PC-3 (cell line): ENCODE data around the gene TRPM2. TPM values are rescaled to one million over a fixed set of nuclear protein-coding genes. Genes with fewer than 3 reads are reported as not detected.

Source experiments
- ATAC-seq: fragments of 200-7000 bp; cut with Tn5 transposase; 2 replicates; pipeline ENCODE4 v1.9.1; 2020; ENCODE audit warnings: mild to moderate bottlenecking, moderate library complexity
- BruUV-seq: library from RNA; stranded (reverse); fragments of 400-500 nt; replicated peaks from 2 replicates; lab custom pipeline; 2021; lab: Mats Ljungman, UMichigan
- CTCF ChIA-PET: fragments of 300-600 bp; sonication (Branson Sonifier 250); formaldehyde crosslinking; loops from one replicate; lab custom pipeline; 2022; ENCODE audit warnings: antibody characterized with exemption; lab: Charles Lee
- POLR2A ChIA-PET: fragments of 300-600 bp; sonication (Branson Sonifier 250); formaldehyde crosslinking; loops from one replicate; lab custom pipeline; 2022; ENCODE audit warnings: antibody characterized with exemption; ENCODE audit not compliant: unreplicated experiment; lab: Charles Lee
- DNase-seq: peaks from one replicate; pipeline ENCODE4 v3.0.0-alpha.2; 2015
- H2AFZ ChIP-seq: fragments of 300-600 bp; sonication (generic); 2 replicates; pipeline ENCODE4 v1.6.0; 2016; ENCODE audit warnings: antibody characterized with exemption, low read length
- H3F3A ChIP-seq: fragments of 300-600 bp; sonication (generic); one replicate; pipeline ENCODE4 v1.6.0; 2017; ENCODE audit warnings: antibody characterized with exemption, low read length, control low read depth, mild to moderate bottlenecking; ENCODE audit not compliant: unreplicated experiment
- H3K27ac ChIP-seq: fragments of 300-600 bp; sonication (generic); 2 replicates; pipeline ENCODE4 v1.5.1; 2016; ENCODE audit warnings: mild to moderate bottlenecking, low read length
- H3K27me3 ChIP-seq: fragments of 300-600 bp; sonication (generic); 2 replicates; pipeline ENCODE4 v1.6.1; 2016; ENCODE audit warnings: low read length, mixed read lengths
- H3K36me3 ChIP-seq: fragments of 300-600 bp; sonication (generic); 2 replicates; pipeline ENCODE4 v1.6.1; 2016; ENCODE audit warnings: low read depth, mixed run types, low read length, mixed read lengths
- H3K4me1 ChIP-seq: fragments of 300-600 bp; sonication (generic); 2 replicates; pipeline ENCODE4 v1.5.1; 2016; ENCODE audit warnings: low read length; ENCODE audit not compliant: insufficient read depth
- H3K4me2 ChIP-seq: fragments of 300-600 bp; sonication (generic); 2 replicates; pipeline ENCODE4 v1.6.0; 2016; ENCODE audit warnings: low read length
- H3K4me3 ChIP-seq: fragments of 300-600 bp; sonication (generic); 2 replicates; pipeline ENCODE4 v1.5.1; 2016; ENCODE audit warnings: mild to moderate bottlenecking, low read length, mixed read lengths
- H3K79me2 ChIP-seq: fragments of 300-600 bp; sonication (generic); 2 replicates; pipeline ENCODE4 v1.6.1; 2017; ENCODE audit warnings: low read length, mixed read lengths
- H3K9ac ChIP-seq: fragments of 300-600 bp; sonication (generic); 2 replicates; pipeline ENCODE4 v1.6.0; 2016; ENCODE audit warnings: mild to moderate bottlenecking, low read length
- H3K9me2 ChIP-seq: fragments of 300-600 bp; sonication (generic); replicated peaks from 2 replicates; pipeline ENCODE4 v1.6.1; 2016; ENCODE audit warnings: mixed run types, low read length, mixed read lengths
- H3K9me3 ChIP-seq: fragments of 300-600 bp; sonication (generic); 2 replicates; pipeline ENCODE4 v1.6.1; 2016; ENCODE audit warnings: low read length, mixed read lengths
- H4K20me1 ChIP-seq: fragments of 300-600 bp; sonication (generic); 2 replicates; pipeline ENCODE4 v1.6.1; 2016; ENCODE audit warnings: low read length, mixed read lengths
- CTCF ChIP-seq: fragments of 300-600 bp; sonication (generic); conservative IDR thresholded peaks from 2 replicates; pipeline ENCODE4 v1.5.1; 2017; ENCODE audit warnings: antibody characterized with exemption, low read depth, mild to moderate bottlenecking, low read length
- EZH2 ChIP-seq: fragments of 300-600 bp; sonication (generic); IDR thresholded peaks from one replicate; pipeline ENCODE4 v1.6.1; 2017; ENCODE audit warnings: antibody characterized with exemption, mild to moderate bottlenecking, low read length; ENCODE audit not compliant: unreplicated experiment
- EZH2phosphoT487 ChIP-seq: fragments of 300-600 bp; sonication (generic); IDR thresholded peaks from 2 replicates; pipeline ENCODE4 v1.6.1; 2018; ENCODE audit warnings: mild to moderate bottlenecking, antibody characterized with exemption, low read length, borderline replicate concordance
- intact Hi-C: fragments of 100-400 bp; cut with micrococcal nuclease; formaldehyde crosslinking; loops from 2 replicates; pipeline ENCODE4 v1.9.0; 2023
- total RNA-seq: library from RNA; depleted of rRNA; stranded (reverse); fragments of >200 nt; gene quantifications from 2 replicates; pipeline ENCODE4 v1.2.3, GENCODE V29; 2014

The TRPM2 gene
- total RNA-seq, 1 experiment from 2014 or later, result 50.0 TPM

GRCh38 chr21:44449473-44450363 is 96.3 kb downstream of the TRPM2 start:
- Histone ChIP-seq H3K9me2 (no peaks in the 10 kb centered on the region), H3K27me3 (peaks cover 27% of the 10 kb centered on the region; the same call in 1 of the 2 replicates), H4K20me1 (no peaks in the 10 kb centered on the region), H3K4me3 (no peak overlapping the region), H2AFZ (no peak overlapping the region), H3K4me1 (no peaks in the 10 kb centered on the region), H3K27ac (no peak overlapping the region), H3F3A (no peaks in the 10 kb centered on the region), H3K9ac (no peak overlapping the region), H3K4me2 (no peak overlapping the region), H3K9me3 (no peaks in the 10 kb centered on the region), H3K79me2 (no peaks in the 10 kb centered on the region), H3K36me3 (no peaks in the 10 kb centered on the region)
- ATAC-seq, result no peak
- CTCF ChIA-PET, result no interaction called here
- intact Hi-C loops, result loop anchor here (10.0 kb wide), 1 partner anchor 115 kb away; the partner anchor contains the start of gene CFAP410
- DNase-seq, result no peak
- POLR2A ChIA-PET, result no interaction called here
- TF ChIP-seq CTCF (no peak), EZH2phosphoT487 (no peak), EZH2 (no peak)
- no TSS peak for BruUV-seq

GRCh38 chr21:44450402-44450801 is 97.0 kb downstream of the TRPM2 start:
- no peaks in the 10 kb centered on the region for H3K79me2 ChIP-seq
- ChIA-PET CTCF (no interaction called here), POLR2A (no interaction called here)
- H3K9me2 ChIP-seq, result no peaks in the 10 kb centered on the region
- H3K4me1 ChIP-seq, result no peaks in the 10 kb centered on the region
- DNase-seq (no peak), ATAC-seq (no peak)
- H3K4me2 ChIP-seq, result no peak overlapping the region
- H3K9me3 ChIP-seq, result no peaks in the 10 kb centered on the region
- H4K20me1 ChIP-seq, result no peaks in the 10 kb centered on the region
- H2AFZ ChIP-seq, result no peak overlapping the region
- H3K27me3 ChIP-seq, result peaks cover 27% of the 10 kb centered on the region; the same call in 1 of the 2 replicates
- no peak overlapping the region for H3K4me3 ChIP-seq
- no peak for TF ChIP-seq EZH2
- no peak overlapping the region for H3K27ac ChIP-seq
- intact Hi-C loops, result loop anchor here (10.0 kb wide), 1 partner anchor 116 kb away; the partner anchor contains the start of gene CFAP410
- H3F3A ChIP-seq, result no peaks in the 10 kb centered on the region
- no TSS peak for BruUV-seq
- H3K9ac ChIP-seq, result no peak overlapping the region
- H3K36me3 ChIP-seq, result no peaks in the 10 kb centered on the region

- no peak overlapping the region for H2AFZ ChIP-seq
- no peak overlapping the region for H3K27ac ChIP-seq
- no peaks in the 10 kb centered on the region for H3K4me1 ChIP-seq
- no peak for ATAC-seq
- no peak for TF ChIP-seq EZH2
- TF ChIP-seq EZH2phosphoT487, result no peak
- no peak for TF ChIP-seq CTCF
- H3K27me3 ChIP-seq, result peaks cover 27% of the 10 kb centered on the region; the same call in 1 of the 2 replicates
- no peak overlapping the region for H3K9ac ChIP-seq
- BruUV-seq, result TSS peak; percentile 99
- ChIA-PET CTCF (no interaction called here), POLR2A (no interaction called here)
- no peaks in the 10 kb centered on the region for H3K36me3 ChIP-seq
- H3K9me2 ChIP-seq, result no peaks in the 10 kb centered on the region
- no peaks in the 10 kb centered on the region for H4K20me1 ChIP-seq
- no peaks in the 10 kb centered on the region for H3K9me3 ChIP-seq
- no peaks in the 10 kb centered on the region for H3K79me2 ChIP-seq
- DNase-seq, result no peak
- no peak overlapping the region for H3K4me2 ChIP-seq
- H3F3A ChIP-seq, result no peaks in the 10 kb centered on the region
- H3K4me3 ChIP-seq, result no peak overlapping the region
- intact Hi-C loops, result loop anchor here (10.0 kb wide), 1 partner anchor 116 kb away; the partner anchor contains the start of gene CFAP410
Observed at GRCh38 chr21:44450999-44451398, 97.6 kb downstream of the TRPM2 start.
